Measurements from ENCODE around the gene MELTF. TPM values are rescaled to one million over a fixed set of nuclear protein-coding genes. Genes with fewer than 3 reads are reported as not detected.

Gene MELTF
- total RNA-seq, 1 donor: 11.8 TPM

Other genes with a start within 250 kb of the MELTF start
- 18.9 TPM for gene SENP5, start 161.9 kb downstream of the MELTF start, total RNA-seq
- gene NCBP2, start 87.3 kb downstream of the MELTF start, total RNA-seq: 22.1 TPM
- 5.4 TPM for gene PIGZ, start 61.0 kb downstream of the MELTF start, total RNA-seq

Measured in hematopoietic multipotent progenitor cell (in vitro differentiated cells).